A673 (cell line): Measurements from ENCODE around the gene GAS7. TPM values are rescaled to one million over a fixed set of nuclear protein-coding genes. Genes with fewer than 3 reads are reported as not detected.

Experiments used
- BruUV-seq: library from RNA; stranded (reverse); fragments of 400-500 nt; replicated peaks from 2 replicates; lab custom pipeline; 2021; lab: Mats Ljungman, UMichigan
- CTCF ChIA-PET: fragments of 300-600 bp; sonication (Branson Sonifier 250); formaldehyde crosslinking; loops from one replicate; lab custom pipeline; 2022; ENCODE audit warnings: antibody characterized with exemption; lab: Charles Lee
- POLR2A ChIA-PET: fragments of 300-600 bp; sonication (Branson Sonifier 250); formaldehyde crosslinking; loops from one replicate; lab custom pipeline; 2022; ENCODE audit warnings: antibody characterized with exemption; ENCODE audit not compliant: low non-redundant PET; lab: Charles Lee
- DNase-seq: peaks from one replicate; pipeline ENCODE4 v3.0.0-alpha.2; 2015; ENCODE audit warnings: low spot score
- H3K27ac ChIP-seq: fragments of 200-600 bp; sonication (generic); 2 replicates; pipeline ENCODE4 v1.5.1; 2016; ENCODE audit warnings: mixed run types, low read depth, mild to moderate bottlenecking, mixed read lengths, antibody characterized with exemption, low read length; ENCODE audit not compliant: poor library complexity, severe bottlenecking
- H3K27me3 ChIP-seq: fragments of 200-600 bp; sonication (generic); replicated peaks from 2 replicates; pipeline ENCODE4 v1.6.1; 2017; ENCODE audit warnings: mixed run types, low read depth, mild to moderate bottlenecking, mixed read lengths, antibody characterized with exemption, low read length; ENCODE audit not compliant: insufficient read depth, poor library complexity
- H3K36me3 ChIP-seq: fragments of 200-600 bp; sonication (generic); 2 replicates; pipeline ENCODE4 v1.6.1; 2016; ENCODE audit warnings: mixed run types, mild to moderate bottlenecking, mixed read lengths, antibody characterized with exemption, low read length; ENCODE audit not compliant: insufficient read depth, poor library complexity, severe bottlenecking
- H3K4me1 ChIP-seq: fragments of 200-600 bp; sonication (generic); 2 replicates; pipeline ENCODE4 v1.6.1; 2017; ENCODE audit warnings: mixed run types, mild to moderate bottlenecking, mixed read lengths, antibody characterized with exemption, low read length; ENCODE audit not compliant: insufficient read depth, poor library complexity, severe bottlenecking
- H3K4me3 ChIP-seq: fragments of 200-600 bp; sonication (generic); 2 replicates; pipeline ENCODE4 v1.5.1; 2016; ENCODE audit warnings: low read depth, mixed run types, mild to moderate bottlenecking, mixed read lengths, low read length; ENCODE audit not compliant: poor library complexity, severe bottlenecking
- H3K9me3 ChIP-seq: fragments of 200-600 bp; sonication (generic); 2 replicates; pipeline ENCODE4 v1.6.1; 2016; ENCODE audit warnings: mixed run types, low read depth, mild to moderate bottlenecking, mixed read lengths, antibody characterized with exemption, low read length; ENCODE audit not compliant: poor library complexity, severe bottlenecking
- CTCF ChIP-seq: fragments of 300-800, 200-600 bp; sonication (generic); conservative IDR thresholded peaks from 2 replicates; pipeline ENCODE4 v1.5.1; 2017; ENCODE audit warnings: low read depth, mild to moderate bottlenecking, antibody characterized with exemption, low read length, moderate library complexity, mixed read lengths
- EZH2 ChIP-seq: fragments of 200-600 bp; sonication (generic); IDR thresholded peaks from 2 replicates; pipeline ENCODE4 v1.6.1; 2017; ENCODE audit warnings: borderline replicate concordance, low read depth, mild to moderate bottlenecking, mixed read lengths, antibody characterized with exemption, low read length; ENCODE audit not compliant: poor library complexity, severe bottlenecking
- intact Hi-C: fragments of 100-400 bp; cut with micrococcal nuclease; formaldehyde crosslinking; loops from one replicate; pipeline ENCODE4 v1.10.0; 2022; ENCODE audit not compliant: unreplicated experiment
- total RNA-seq: library from RNA; stranded (reverse); gene quantifications from 2 replicates; pipeline ENCODE4 v1.2.3, GENCODE V29; 2021

GAS7 gene
- total RNA-seq, 1 experiment from 2014 or later, result 2.3 TPM

- no peak overlapping the region for H3K4me3 ChIP-seq
- POLR2A ChIA-PET, result no interaction called here
- H3K9me3 ChIP-seq, result no peaks in the 10 kb centered on the region
- DNase-seq, result no peak
- intact Hi-C loops, result no loop called here
- peaks cover 53% of the 10 kb centered on the region for H3K27me3 ChIP-seq
- no peak for TF ChIP-seq EZH2
- no TSS peak for BruUV-seq
- CTCF ChIA-PET, result no interaction called here
- no peaks in the 10 kb centered on the region for H3K36me3 ChIP-seq
- no peaks in the 10 kb centered on the region for H3K4me1 ChIP-seq
- H3K27ac ChIP-seq, result no peak overlapping the region
Measured at GRCh38 chr17:9902120-9902519, 296.3 kb downstream of the GAS7 start.

DNA sequence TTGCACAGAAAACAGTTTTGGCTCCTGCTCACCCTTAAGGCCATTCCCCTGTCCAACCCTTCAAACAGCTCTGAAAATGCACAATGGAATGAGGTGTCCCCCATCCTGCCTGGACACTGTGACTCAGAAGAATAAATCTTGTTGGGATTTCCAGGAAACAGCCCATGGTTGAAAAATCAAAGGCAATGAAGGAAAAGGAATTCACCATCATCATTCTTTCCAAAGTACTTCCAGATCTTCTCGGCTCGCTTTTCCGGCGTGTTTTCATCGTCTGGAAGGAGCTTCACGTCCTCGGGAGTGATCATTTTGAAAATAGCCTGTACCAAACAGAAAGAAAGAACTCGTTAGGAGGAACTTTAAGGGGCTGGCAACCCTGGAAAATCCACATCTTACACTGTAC is 297.6 kb downstream of the GAS7 start:
- ChIA-PET CTCF (no interaction called here), POLR2A (no interaction called here)
- no peak overlapping the region for H3K27ac ChIP-seq
- H3K9me3 ChIP-seq, result no peaks in the 10 kb centered on the region
- H3K36me3 ChIP-seq, result no peaks in the 10 kb centered on the region
- H3K4me3 ChIP-seq, result no peak overlapping the region
- no peaks in the 10 kb centered on the region for H3K4me1 ChIP-seq
- DNase-seq, result no peak
- TF ChIP-seq EZH2, result no peak
- no peak for TF ChIP-seq CTCF
- intact Hi-C loops, result no loop called here
- H3K27me3 ChIP-seq, result peaks cover 56% of the 10 kb centered on the region
- no TSS peak for BruUV-seq

DNA sequence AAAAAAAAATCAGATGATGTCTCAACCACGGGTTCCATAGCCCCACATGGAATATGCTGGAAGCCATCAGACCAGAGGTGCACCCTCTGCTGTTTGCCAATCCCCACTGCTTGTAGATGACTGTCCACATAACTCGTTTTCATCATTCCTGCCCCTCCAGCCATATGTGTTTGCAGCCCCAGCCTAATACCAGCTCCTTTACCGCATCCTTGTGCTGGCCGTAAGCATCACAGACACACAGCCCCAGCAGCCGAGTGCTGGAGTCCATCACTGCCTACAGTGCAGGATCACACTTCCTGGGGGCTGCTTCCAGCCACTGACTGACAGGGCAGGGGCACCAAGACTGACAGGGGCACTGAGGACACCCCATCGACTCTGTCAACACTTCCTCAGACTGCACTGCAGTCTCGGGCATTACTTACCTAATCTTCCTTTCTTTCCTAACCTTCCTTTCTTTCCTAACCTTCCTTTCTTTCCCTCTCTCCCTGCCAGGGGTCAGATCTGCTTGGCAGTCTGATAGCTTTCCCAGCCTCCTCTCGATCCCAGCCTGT is 298.3 kb downstream of the GAS7 start:
- no peak overlapping the region for H3K27ac ChIP-seq
- intact Hi-C loops, result no loop called here

More for the DNA sequence above, 298.3 kb downstream of the GAS7 start:
- no peak for TF ChIP-seq CTCF
- TF ChIP-seq EZH2, result no peak
- peaks cover 63% of the 10 kb centered on the region for H3K27me3 ChIP-seq
- no peaks in the 10 kb centered on the region for H3K36me3 ChIP-seq
- H3K4me3 ChIP-seq, result no peak overlapping the region
- H3K9me3 ChIP-seq, result no peaks in the 10 kb centered on the region
- no TSS peak for BruUV-seq
- no peaks in the 10 kb centered on the region for H3K4me1 ChIP-seq
- ChIA-PET CTCF (no interaction called here), POLR2A (no interaction called here)
- DNase-seq, result no peak
